RWPE2 (cell line): ENCODE measurements around the gene RAB9A.

Experiments
- ATAC-seq: fragments of 200-7000 bp; cut with Tn5 transposase; 3 replicates; pipeline ENCODE4 v1.9.1; 2021; ENCODE audit warnings: low read depth
- DNase-seq: peaks from one replicate; pipeline ENCODE4 v3.0.0-alpha.2; 2020; ENCODE audit warnings: low spot score
- H3K27ac ChIP-seq: fragments of 450-650 bp; 2 replicates; pipeline ENCODE4 v1.5.1; 2017; ENCODE audit warnings: mild to moderate bottlenecking; ENCODE audit not compliant: poor library complexity, severe bottlenecking
- H3K27me3 ChIP-seq: fragments of 250-450 bp; sonication (Bioruptor Pico); 2 replicates; pipeline ENCODE4 v1.5.1; 2021; ENCODE audit warnings: mild to moderate bottlenecking, moderate library complexity; ENCODE audit not compliant: insufficient read depth, poor library complexity, severe bottlenecking
- H3K36me3 ChIP-seq: fragments of 250-450 bp; sonication (Bioruptor Pico); 2 replicates; pipeline ENCODE4 v1.5.1; 2020; ENCODE audit warnings: low read depth, mild to moderate bottlenecking, moderate library complexity
- H3K4me1 ChIP-seq: fragments of 250-450 bp; sonication (Bioruptor Pico); 2 replicates; pipeline ENCODE4 v1.5.1; 2021; ENCODE audit warnings: mild to moderate bottlenecking, moderate library complexity; ENCODE audit not compliant: insufficient read depth, poor library complexity, severe bottlenecking
- H3K4me3 ChIP-seq: fragments of 250-450 bp; sonication (Bioruptor Pico); 2 replicates; pipeline ENCODE4 v1.5.1; 2021; ENCODE audit warnings: mild to moderate bottlenecking, moderate library complexity; ENCODE audit not compliant: severe bottlenecking
- H3K9me3 ChIP-seq: fragments of 250-450 bp; sonication (Bioruptor Pico); 2 replicates; pipeline ENCODE4 v1.5.1; 2021; ENCODE audit warnings: mild to moderate bottlenecking, moderate library complexity; ENCODE audit not compliant: severe bottlenecking
- CTCF ChIP-seq: fragments of 450-650 bp; IDR thresholded peaks from one replicate; pipeline ENCODE4 v1.5.1; 2017; ENCODE audit warnings: mild to moderate bottlenecking, moderate library complexity; ENCODE audit not compliant: poor library complexity, severe bottlenecking

RAB9A gene

GRCh38 chrX:13747836-13748235, 58.9 kb downstream of the RAB9A start:
- no peaks in the 10 kb centered on the region for H3K4me1 ChIP-seq
- peak; percentile 31; the same call in 1 of the 3 replicates for ATAC-seq
- H3K36me3 ChIP-seq = peaks cover 25% of the 10 kb centered on the region
- no peak overlapping the region for H3K27ac ChIP-seq
- no peak for DNase-seq
- no peaks in the 10 kb centered on the region for H3K27me3 ChIP-seq
- peak; percentile 45 for TF ChIP-seq CTCF
- no peaks in the 10 kb centered on the region for H3K9me3 ChIP-seq
- H3K4me3 ChIP-seq = no peak overlapping the region

GRCh38 chrX:13748486-13748885, 59.6 kb downstream of the RAB9A start:
- DNase-seq (no peak), ATAC-seq (no peak)
- Histone ChIP-seq H3K4me3 (no peak overlapping the region), H3K27ac (no peak overlapping the region), H3K4me1 (no peaks in the 10 kb centered on the region), H3K27me3 (no peaks in the 10 kb centered on the region), H3K36me3 (peaks cover 25% of the 10 kb centered on the region), H3K9me3 (no peaks in the 10 kb centered on the region)
- no peak for TF ChIP-seq CTCF

- Histone ChIP-seq H3K9me3 (no peaks in the 10 kb centered on the region), H3K4me3 (no peak overlapping the region), H3K4me1 (no peaks in the 10 kb centered on the region), H3K27ac (no peak overlapping the region), H3K27me3 (no peaks in the 10 kb centered on the region), H3K36me3 (peaks cover 25% of the 10 kb centered on the region)
- peak; percentile 67 for ATAC-seq
- TF ChIP-seq CTCF = peak; percentile 67
- DNase-seq = no peak
Observed at GRCh38 chrX:13750204-13750603, 61.3 kb downstream of the RAB9A start.

- ATAC-seq (no peak), DNase-seq (no peak)
- no peak overlapping the region for H3K27ac ChIP-seq
- H3K27me3 ChIP-seq = no peaks in the 10 kb centered on the region
- no peak for TF ChIP-seq CTCF
- H3K4me3 ChIP-seq = no peak overlapping the region
- no peaks in the 10 kb centered on the region for H3K9me3 ChIP-seq
- H3K4me1 ChIP-seq = no peaks in the 10 kb centered on the region
- H3K36me3 ChIP-seq = peaks cover 25% of the 10 kb centered on the region
Observed at GRCh38 chrX:13750812-13751211, 61.9 kb downstream of the RAB9A start.

- H3K36me3 ChIP-seq = peaks cover 27% of the 10 kb centered on the region
- 0 out of 3 replicates have a peak, but pooled peaks have one; percentile 19 for ATAC-seq
- H3K4me1 ChIP-seq = no peaks in the 10 kb centered on the region
- no peaks in the 10 kb centered on the region for H3K9me3 ChIP-seq
- H3K4me3 ChIP-seq = no peak overlapping the region
- no peak for TF ChIP-seq CTCF
- H3K27me3 ChIP-seq = no peaks in the 10 kb centered on the region
- DNase-seq = no peak
- H3K27ac ChIP-seq = peak overlapping the region; percentile 22
Observed at GRCh38 chrX:13752141-13752540, 63.2 kb downstream of the RAB9A start.
